ENCODE results near the gene ANXA6.

Gene ANXA6

GRCh38 chr5:151151793-151152192 is 5.8 kb downstream of the ANXA6 start:
- DNase-seq: no peak

GRCh38 chr5:151151263-151151660 is 6.3 kb downstream of the ANXA6 start:
- DNase-seq: no peak

DNA sequence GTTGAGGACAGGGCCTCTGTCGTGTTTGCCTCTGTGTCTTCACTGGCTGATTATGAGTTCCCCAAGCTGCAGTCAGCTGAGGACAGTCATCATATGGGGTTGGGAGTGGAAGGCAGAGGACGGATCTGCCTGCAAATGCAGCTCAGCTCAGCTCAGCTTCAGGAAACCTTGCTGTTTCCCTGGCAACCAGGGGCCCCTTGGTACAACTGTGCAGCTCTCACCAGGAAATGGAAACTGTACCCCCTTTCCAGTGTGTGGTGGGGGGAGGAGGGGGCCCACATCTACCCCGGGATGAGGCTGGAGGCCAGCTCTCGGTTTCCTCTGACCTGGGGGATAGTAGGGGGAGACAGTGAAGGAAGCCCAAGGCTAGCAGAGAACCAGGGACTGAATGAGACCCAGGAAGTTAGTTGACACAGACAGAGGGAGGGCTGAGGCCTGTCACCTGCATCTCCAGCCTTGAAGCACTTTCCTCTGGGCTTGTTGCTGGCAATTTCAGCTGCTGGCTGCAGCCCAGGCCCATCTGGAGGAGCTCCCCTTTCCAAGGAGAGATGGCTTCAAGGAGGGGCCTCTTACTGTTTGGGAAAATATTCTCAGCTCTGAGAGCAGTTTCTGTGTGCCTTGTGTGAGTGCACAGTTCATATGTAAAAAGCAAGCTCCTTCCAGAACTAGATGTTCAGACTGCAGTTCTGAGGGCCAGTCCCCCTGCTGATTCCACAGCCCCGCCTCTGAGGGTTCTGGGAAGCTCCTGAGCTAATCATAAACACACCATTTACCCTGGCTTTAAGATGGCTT is 6.9 kb downstream of the ANXA6 start:
- DNase-seq: peak; percentile 71

GRCh38 chr5:151148583-151148982 is 9.0 kb downstream of the ANXA6 start:
- no peak for DNase-seq

GRCh38 chr5:151147033-151147432 is 10.5 kb downstream of the ANXA6 start:
- DNase-seq: no peak

- no peak for DNase-seq
Measured at GRCh38 chr5:151146061-151146460, 11.5 kb downstream of the ANXA6 start.

- no peak for DNase-seq
Measured at GRCh38 chr5:151144922-151145321, 12.7 kb downstream of the ANXA6 start.

- no peak for DNase-seq
Measured at GRCh38 chr5:151144275-151144674, 13.3 kb downstream of the ANXA6 start.

GRCh38 chr5:151143645-151144044 is 13.9 kb downstream of the ANXA6 start:
- no peak for DNase-seq

- DNase-seq: no peak
Measured at GRCh38 chr5:151142933-151143332, 14.6 kb downstream of the ANXA6 start.

- DNase-seq: peak; percentile 49
Measured at GRCh38 chr5:151141535-151141934, 16.0 kb downstream of the ANXA6 start.

- no peak for DNase-seq
Measured at GRCh38 chr5:151140686-151141459, 16.7 kb downstream of the ANXA6 start.

- DNase-seq: no peak
Measured at GRCh38 chr5:151139646-151140045, 17.9 kb downstream of the ANXA6 start.

GRCh38 chr5:151139015-151139414 is 18.6 kb downstream of the ANXA6 start:
- peak; percentile 51 for DNase-seq

GRCh38 chr5:151138114-151138513 is 19.5 kb downstream of the ANXA6 start:
- DNase-seq: no peak

GRCh38 chr5:151137067-151137825 is 20.3 kb downstream of the ANXA6 start:
- DNase-seq: no peak

DNA sequence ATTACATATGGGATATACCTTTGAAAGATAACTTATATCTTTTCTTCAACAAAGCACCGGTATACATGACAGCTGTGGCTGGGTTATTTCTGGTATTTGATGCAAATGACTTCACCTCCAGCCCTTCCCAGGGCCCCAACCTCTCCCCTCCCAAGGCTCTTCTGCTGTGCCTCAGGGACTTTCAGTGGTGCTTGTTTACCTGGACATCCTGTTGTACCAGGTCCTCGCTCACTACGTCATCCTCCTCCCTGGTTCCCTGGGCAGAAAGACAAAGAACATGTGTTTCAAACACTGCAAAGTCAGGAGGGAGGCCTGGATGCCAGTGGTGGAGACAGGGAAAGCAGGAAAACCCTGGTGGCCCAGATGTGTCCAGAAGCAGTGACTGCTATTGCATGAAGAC is 23.4 kb downstream of the ANXA6 start:
- DNase-seq: no peak

GRCh38 chr5:151132963-151133362 is 24.6 kb downstream of the ANXA6 start:
- no peak for DNase-seq

GRCh38 chr5:151130922-151131891 is 26.4 kb downstream of the ANXA6 start:
- no peak for DNase-seq

DNA sequence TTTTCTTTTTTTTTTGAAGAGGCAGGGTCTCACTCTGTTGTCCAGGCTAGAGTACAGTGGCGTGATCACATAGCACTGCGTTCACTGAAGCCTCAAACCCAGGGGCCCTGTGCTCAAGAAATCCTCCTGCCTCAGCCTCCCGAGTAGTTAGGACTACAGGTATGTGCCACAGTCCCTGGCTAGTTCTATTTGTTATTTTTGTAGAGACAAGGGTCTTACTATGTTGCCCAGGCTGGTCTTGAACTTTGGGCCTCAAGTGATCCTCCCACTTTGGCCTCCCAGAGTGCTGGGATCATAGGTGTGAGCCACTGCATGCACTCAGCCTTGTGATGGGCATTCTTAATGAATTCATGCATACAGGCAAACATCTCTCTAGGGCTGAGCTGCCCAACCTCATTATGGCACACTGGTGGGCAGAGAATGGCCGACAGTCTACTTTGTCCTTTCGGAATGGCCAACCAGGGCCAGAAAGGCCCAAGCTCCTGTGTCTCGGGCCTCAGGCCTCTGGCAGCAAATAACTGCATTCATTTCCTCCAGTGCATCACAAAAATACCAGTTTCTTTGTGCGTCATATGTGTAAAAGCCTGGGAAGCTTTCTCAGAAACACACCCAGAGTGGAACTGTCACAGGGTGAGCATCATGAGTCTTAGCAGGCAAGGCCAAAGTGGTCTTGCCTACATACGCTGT is 27.2 kb downstream of the ANXA6 start:
- no peak for DNase-seq

- no peak for DNase-seq
Measured at GRCh38 chr5:151128817-151129216, 28.8 kb downstream of the ANXA6 start.

DNA sequence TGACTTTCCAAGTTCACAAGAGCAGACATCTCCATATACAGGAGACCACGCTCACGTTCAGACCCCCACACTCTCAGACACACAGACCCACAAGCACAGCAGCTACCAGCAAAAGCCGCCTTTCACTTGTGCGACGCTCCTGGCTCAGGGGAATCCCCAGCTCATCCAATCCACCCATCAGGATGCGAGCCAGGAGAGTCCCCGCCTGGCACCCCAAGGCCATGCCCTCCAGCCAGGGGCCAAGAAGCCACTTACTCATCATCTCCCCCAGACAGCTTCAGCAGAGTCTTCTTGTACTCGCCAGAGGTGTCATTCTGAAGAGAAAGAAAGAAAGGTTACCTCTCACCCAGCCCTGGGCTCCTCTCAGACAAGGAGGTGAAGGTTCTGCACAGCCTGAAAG is 29.7 kb downstream of the ANXA6 start:
- DNase-seq: no peak
